Mononuclear cell (primary cell): ENCODE data around the gene TRPC4AP. TPM values are rescaled to one million over a fixed set of nuclear protein-coding genes. Genes with fewer than 3 reads are reported as not detected.

Experiments used
- H3K27me3 ChIP-seq: 2 replicates; pipeline ENCODE4 v1.6.0; 2011; ENCODE audit warnings: low read length, control low read depth; ENCODE audit not compliant: insufficient read depth
- H3K4me1 ChIP-seq: 2 replicates; pipeline ENCODE4 v1.5.1; 2011; ENCODE audit warnings: mild to moderate bottlenecking, low read length, control low read depth; ENCODE audit not compliant: insufficient read depth
- H3K4me3 ChIP-seq: 2 replicates; pipeline ENCODE4 v1.5.1; 2011; ENCODE audit warnings: mild to moderate bottlenecking, low read length, moderate library complexity
- H3K9me3 ChIP-seq: 2 replicates; pipeline ENCODE4 v1.5.1; 2011; ENCODE audit warnings: low read depth, mild to moderate bottlenecking, control low read depth, low read length
- total RNA-seq: library from RNA; depleted of rRNA; stranded (reverse); fragments of >200 nt; gene quantifications from one replicate; pipeline ENCODE4 v1.2.3, GENCODE V29; 2012

Gene TRPC4AP
- total RNA-seq, 1 donor = 55.3 TPM

- Histone ChIP-seq H3K4me3 (no peak overlapping the region), H3K4me1 (no peaks in the 10 kb centered on the region), H3K9me3 (no peaks in the 10 kb centered on the region), H3K27me3 (no peaks in the 10 kb centered on the region)
These were observed 86.1 kb downstream of the TRPC4AP start for GRCh38 chr20:35006531-35006971.

GRCh38 chr20:35006009-35006408, 86.6 kb downstream of the TRPC4AP start:
- H3K27me3 ChIP-seq = no peaks in the 10 kb centered on the region
- H3K4me1 ChIP-seq = no peaks in the 10 kb centered on the region
- no peaks in the 10 kb centered on the region for H3K9me3 ChIP-seq
- no peak overlapping the region for H3K4me3 ChIP-seq

- Histone ChIP-seq H3K4me3 (no peak overlapping the region), H3K4me1 (no peaks in the 10 kb centered on the region), H3K9me3 (no peaks in the 10 kb centered on the region), H3K27me3 (no peaks in the 10 kb centered on the region)
These were observed 87.1 kb downstream of the TRPC4AP start for GRCh38 chr20:35005463-35005961.

GRCh38 chr20:35004749-35005462, 87.7 kb downstream of the TRPC4AP start:
- Histone ChIP-seq H3K4me3 (no peak overlapping the region), H3K27me3 (no peaks in the 10 kb centered on the region), H3K4me1 (no peaks in the 10 kb centered on the region), H3K9me3 (no peaks in the 10 kb centered on the region)

GRCh38 chr20:35004051-35004725, 88.4 kb downstream of the TRPC4AP start:
- H3K4me3 ChIP-seq = no peak overlapping the region
- no peaks in the 10 kb centered on the region for H3K27me3 ChIP-seq
- no peaks in the 10 kb centered on the region for H3K4me1 ChIP-seq
- no peaks in the 10 kb centered on the region for H3K9me3 ChIP-seq

GRCh38 chr20:35003211-35004031, 89.2 kb downstream of the TRPC4AP start:
- Histone ChIP-seq H3K27me3 (no peaks in the 10 kb centered on the region), H3K4me3 (no peak overlapping the region), H3K4me1 (no peaks in the 10 kb centered on the region), H3K9me3 (no peaks in the 10 kb centered on the region)

GRCh38 chr20:35002426-35003210, 90.0 kb downstream of the TRPC4AP start:
- no peak overlapping the region for H3K4me3 ChIP-seq
- H3K27me3 ChIP-seq = no peaks in the 10 kb centered on the region
- no peaks in the 10 kb centered on the region for H3K4me1 ChIP-seq
- no peaks in the 10 kb centered on the region for H3K9me3 ChIP-seq

- H3K4me1 ChIP-seq = no peaks in the 10 kb centered on the region
- H3K27me3 ChIP-seq = no peaks in the 10 kb centered on the region
- no peaks in the 10 kb centered on the region for H3K9me3 ChIP-seq
- H3K4me3 ChIP-seq = no peak overlapping the region
These were observed 90.8 kb downstream of the TRPC4AP start for GRCh38 chr20:35001596-35002362.

- Histone ChIP-seq H3K9me3 (no peaks in the 10 kb centered on the region), H3K4me3 (no peak overlapping the region), H3K4me1 (no peaks in the 10 kb centered on the region), H3K27me3 (no peaks in the 10 kb centered on the region)
These were observed 91.5 kb downstream of the TRPC4AP start for GRCh38 chr20:35000922-35001595.

- Histone ChIP-seq H3K9me3 (no peaks in the 10 kb centered on the region), H3K4me1 (no peaks in the 10 kb centered on the region), H3K4me3 (no peak overlapping the region), H3K27me3 (no peaks in the 10 kb centered on the region)
These were observed 92.2 kb downstream of the TRPC4AP start for GRCh38 chr20:35000311-35000921.

GRCh38 chr20:34999782-35000181, 92.8 kb downstream of the TRPC4AP start:
- Histone ChIP-seq H3K27me3 (no peaks in the 10 kb centered on the region), H3K4me1 (no peaks in the 10 kb centered on the region), H3K9me3 (no peaks in the 10 kb centered on the region), H3K4me3 (no peak overlapping the region)

- H3K27me3 ChIP-seq = no peaks in the 10 kb centered on the region
- H3K9me3 ChIP-seq = no peaks in the 10 kb centered on the region
- no peaks in the 10 kb centered on the region for H3K4me1 ChIP-seq
- H3K4me3 ChIP-seq = no peak overlapping the region
These were observed 93.6 kb downstream of the TRPC4AP start for GRCh38 chr20:34999021-34999451.

GRCh38 chr20:34998331-34998950, 94.2 kb downstream of the TRPC4AP start:
- H3K9me3 ChIP-seq = no peaks in the 10 kb centered on the region
- H3K27me3 ChIP-seq = no peaks in the 10 kb centered on the region
- no peaks in the 10 kb centered on the region for H3K4me1 ChIP-seq
- no peak overlapping the region for H3K4me3 ChIP-seq
